HG02588 (cell line): ENCODE data around the gene TAAR9.

ENCODE experiments used
- ATAC-seq: cut with Tn5 transposase; IDR thresholded peaks from one replicate; pipeline ENCODE4 v1.9.1; 2021; ENCODE audit warnings: mild to moderate bottlenecking, moderate library complexity; ENCODE audit not compliant: unreplicated experiment

TAAR9 gene

DNA sequence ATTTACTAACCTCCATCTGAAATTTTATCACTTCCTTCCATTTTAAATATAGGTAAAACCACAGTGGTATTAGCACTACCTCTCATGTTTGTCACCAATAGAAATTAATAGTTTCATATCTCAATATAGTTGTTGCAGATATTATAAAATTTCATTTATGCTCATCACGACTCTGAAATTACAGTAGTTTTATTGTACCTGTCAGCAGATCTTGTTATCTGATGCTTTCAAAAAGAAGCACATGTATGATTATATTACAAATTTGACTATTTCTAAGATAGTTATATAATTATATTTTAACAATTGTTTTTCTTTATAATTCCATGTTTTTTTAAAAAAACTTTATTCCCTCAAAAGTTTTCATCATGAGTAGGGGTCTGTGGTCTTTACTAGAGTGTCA lies 46.6 kb downstream of the TAAR9 start:
- ATAC-seq, result no peak

DNA sequence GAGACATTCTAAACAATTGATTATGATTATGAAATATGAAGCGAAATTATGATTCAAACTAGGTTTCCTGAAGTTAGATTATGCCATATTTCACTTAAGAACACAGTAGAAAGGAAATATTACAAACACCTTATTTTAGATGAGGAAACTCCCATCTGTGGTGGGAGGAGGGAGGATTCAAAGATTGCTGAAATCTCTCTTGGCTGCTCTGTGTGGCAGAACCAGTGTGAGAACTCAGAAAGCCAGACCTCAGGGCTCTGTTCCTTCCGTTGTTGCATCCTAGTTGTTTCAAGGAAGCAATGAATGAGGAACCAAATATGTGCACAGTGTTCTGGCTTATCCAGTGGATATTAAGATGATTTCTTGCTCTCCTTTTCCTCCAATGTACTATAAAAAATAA lies 49.3 kb downstream of the TAAR9 start:
- no peak for ATAC-seq
